ENCODE data around the gene EBLN2. TPM values are rescaled to one million over a fixed set of nuclear protein-coding genes. Genes with fewer than 3 reads are reported as not detected.

EBLN2 gene
- total and polyA plus RNA-seq, 9 of the 15 experiments (the other 6 are each of a cell fraction or from before 2014, with no cell fraction given) = 0.39 to 4.6 (median 2.2) TPM

- TF ChIP-seq CBFB (CRISPR knock-in tag; IDR thresholded peaks at IDR 0.05) (no peak), SMARCB1 (IDR thresholded peaks at IDR 0.05; ENCODE audit: insufficient read length, low read depth) (no peak), CBX1 (IDR thresholded peaks at IDR 0.05; ENCODE audit: low read depth) (no peak), LCOR (CRISPR knock-in tag; IDR thresholded peaks at IDR 0.05) (no peak), DLX4 (CRISPR knock-in tag; IDR thresholded peaks at IDR 0.05) (no peak), RNF2 (IDR thresholded peaks at IDR 0.05) (no peak)
Observed at GRCh38 chr3:73080216-73080966, 18.9 kb downstream of the EBLN2 start (continued).

- FAIRE-seq = no peak
- H3K36me3 ChIP-seq (ENCODE audit: control insufficient read depth, insufficient read depth, low read length) = no peaks in the 10 kb centered on the region
- H3K9me3 ChIP-seq (replicated peaks; ENCODE audit: control insufficient read depth, insufficient read depth, low read depth, low read length) = no peaks in the 10 kb centered on the region
- intact Hi-C loops (cut with micrococcal nuclease) = loop anchor here (10.0 kb wide), 1 partner anchor 1366 kb away; no protein-coding TSS in a partner anchor
- WGBS (ENCODE audit: insufficient coverage, low coverage, missing lambda C conversion rate) = 43% methylated on average over 5 of the region's 8 CpGs
- no peak for ATAC-seq
- no peak overlapping the region for H3K4me2 ChIP-seq (ENCODE audit: insufficient read depth, low read length)
- H3K4me3 ChIP-seq = no peak overlapping the region
- no peaks in the 10 kb centered on the region for H3K9me1 ChIP-seq (ENCODE audit: control insufficient read depth, insufficient read depth, low read length)
- POLR2A ChIA-PET = interaction anchor here (0.9 to 1.2 kb wide), 2 partner anchors 10 to 1389 kb away, joined by 3 to 4 read pairs; no protein-coding TSS in a partner anchor
- TF ChIP-seq ZNF384 (IDR thresholded peaks at IDR 0.05; ENCODE audit: low read depth, low read length) (peak; percentile 62), PKNOX1 (IDR thresholded peaks at IDR 0.05) (peak; percentile 50; the same call in 1 of the 2 replicates), PBX2 (CRISPR knock-in tag; IDR thresholded peaks at IDR 0.05; ENCODE audit: low read depth) (no peak), PBX2 (tag; conservative IDR thresholded peaks at IDR 0.05; ENCODE audit: low read depth) (peak; percentile 40), GABPB1 (CRISPR knock-in tag; IDR thresholded peaks at IDR 0.05) (no peak), MEIS2 (IDR thresholded peaks at IDR 0.05; ENCODE audit: partially characterized antibody) (peak; percentile 75), ZNF184 (CRISPR knock-in tag; IDR thresholded peaks at IDR 0.05) (no peak)
- no peaks in the 10 kb centered on the region; a peak in 1 of 5 replicates for H3K4me1 ChIP-seq (replicated peaks in 1 of 2; ENCODE audit: control insufficient read depth in 2 of 2, insufficient read depth in 2 of 2, low read length in 2 of 2)
- no peak overlapping the region for H2AFZ ChIP-seq (ENCODE audit: low read depth, low read length)
- no peaks in the 10 kb centered on the region for H4K20me1 ChIP-seq (replicated peaks; ENCODE audit: control insufficient read depth, insufficient read depth, low read length)
- no TSS peak for BruUV-seq (replicated peaks)
- H3K9ac ChIP-seq (ENCODE audit: insufficient read depth in 1 of 2, low read depth in 2 of 2, low read length in 2 of 2) = no peak overlapping the region
- no peaks in the 10 kb centered on the region for H3K79me2 ChIP-seq (ENCODE audit: control insufficient read depth, insufficient read depth, low read length)
- CTCF ChIA-PET (ENCODE audit: low intra/inter-chr PET ratio) = no interaction called here
- no peaks in the 10 kb centered on the region for H3K27me3 ChIP-seq (ENCODE audit: control insufficient read depth in 2 of 2, insufficient read depth in 2 of 2, low read length in 2 of 2)
- no peak for DNase-seq (ENCODE audit: extremely low read depth in 1 of 4, low spot score in 3 of 4)
- no peak overlapping the region for H3K27ac ChIP-seq (ENCODE audit: extremely low read depth, low read depth, low read length)
- in situ Hi-C loops (cut with MboI) = loop anchor here (25.0 kb wide), 1 partner anchor 1369 kb away; no protein-coding TSS in a partner anchor
Observed at GRCh38 chr3:73081140-73081539, 19.7 kb downstream of the EBLN2 start.

Data from K562 (cell line).